Vagina (tissue), 2 donors: ENCODE data around the gene UBAP1L.

Source experiments
- POLR2A ChIP-seq, 2 donors: fragments of 450-650 bp; IDR thresholded peaks; one replicate each; pipeline ENCODE4 v1.6.1; 2017; ENCODE audit warnings: antibody characterized with exemption in 2 of 2, mild to moderate bottlenecking in 2 of 2, moderate library complexity in 2 of 2
- POLR2AphosphoS5 ChIP-seq, 2 donors: sonication (generic); formaldehyde crosslinking; IDR thresholded peaks; one replicate each; pipeline ENCODE4 v1.9.0; 2017; ENCODE audit warnings: antibody characterized with exemption in 2 of 2, mild to moderate bottlenecking in 2 of 2, low read depth in 1 of 2; ENCODE audit not compliant: insufficient read depth in 1 of 2
- TF ChIP-seq, protein P1 (sequence below), 3 experiments: fragments of 450-650 bp in 2 of 3; fragments of 200-600 bp in 1 of 3; sonication (generic) in 1 of 3; IDR thresholded peaks; one replicate each; pipeline ENCODE4 v1.5.1; 2017 to 2019; ENCODE audit warnings: antibody characterized with exemption in 3 of 3, mild to moderate bottlenecking in 2 of 3, moderate library complexity in 2 of 3

DNA sequence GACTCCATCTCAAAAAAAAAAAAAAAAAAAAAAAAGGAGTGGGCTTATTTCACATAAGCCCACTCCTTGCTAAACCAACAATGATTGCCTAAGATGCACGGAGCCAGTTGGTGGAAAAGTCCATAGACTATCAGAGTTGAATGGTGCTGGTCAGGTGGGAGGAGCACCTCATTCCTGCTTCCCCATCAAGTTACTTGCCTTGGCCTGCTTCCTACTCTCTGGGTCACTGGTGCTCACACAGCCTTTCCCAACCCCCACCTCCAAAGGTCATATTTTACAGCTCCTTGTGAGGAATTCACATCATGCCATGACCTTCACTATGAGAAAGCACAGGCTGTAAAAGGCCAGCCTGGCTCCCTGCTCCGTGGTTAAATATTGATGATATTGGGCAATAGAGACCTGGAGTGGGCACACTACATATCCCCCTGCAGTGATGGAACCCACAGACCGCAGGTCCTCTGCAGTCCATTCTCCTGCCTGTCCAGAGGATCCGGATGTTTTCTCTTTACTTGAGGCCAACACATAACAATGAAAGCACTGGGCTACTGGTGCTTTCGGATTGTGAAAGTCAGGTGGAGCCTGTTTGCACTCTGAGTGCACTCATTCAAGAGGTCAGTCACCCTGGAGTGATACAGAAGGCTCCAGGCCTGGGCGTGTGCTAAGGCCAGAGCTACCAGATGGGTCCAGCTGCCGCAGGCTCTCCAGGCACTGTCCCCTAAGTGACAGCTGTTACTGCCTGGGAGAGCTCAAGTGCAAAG lies 70.1 kb downstream of the UBAP1L start, which contains the start of gene SLC51B:
- TF ChIP-seq, protein P1, sequence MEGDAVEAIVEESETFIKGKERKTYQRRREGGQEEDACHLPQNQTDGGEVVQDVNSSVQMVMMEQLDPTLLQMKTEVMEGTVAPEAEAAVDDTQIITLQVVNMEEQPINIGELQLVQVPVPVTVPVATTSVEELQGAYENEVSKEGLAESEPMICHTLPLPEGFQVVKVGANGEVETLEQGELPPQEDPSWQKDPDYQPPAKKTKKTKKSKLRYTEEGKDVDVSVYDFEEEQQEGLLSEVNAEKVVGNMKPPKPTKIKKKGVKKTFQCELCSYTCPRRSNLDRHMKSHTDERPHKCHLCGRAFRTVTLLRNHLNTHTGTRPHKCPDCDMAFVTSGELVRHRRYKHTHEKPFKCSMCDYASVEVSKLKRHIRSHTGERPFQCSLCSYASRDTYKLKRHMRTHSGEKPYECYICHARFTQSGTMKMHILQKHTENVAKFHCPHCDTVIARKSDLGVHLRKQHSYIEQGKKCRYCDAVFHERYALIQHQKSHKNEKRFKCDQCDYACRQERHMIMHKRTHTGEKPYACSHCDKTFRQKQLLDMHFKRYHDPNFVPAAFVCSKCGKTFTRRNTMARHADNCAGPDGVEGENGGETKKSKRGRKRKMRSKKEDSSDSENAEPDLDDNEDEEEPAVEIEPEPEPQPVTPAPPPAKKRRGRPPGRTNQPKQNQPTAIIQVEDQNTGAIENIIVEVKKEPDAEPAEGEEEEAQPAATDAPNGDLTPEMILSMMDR (IDR thresholded peaks at IDR 0.05) = no peak
- TF ChIP-seq POLR2AphosphoS5 (IDR thresholded peaks at IDR 0.05; ENCODE audit: insufficient read depth in 1 of 2, low read depth in 1 of 2) (no peak), POLR2A (IDR thresholded peaks at IDR 0.05) (no peak)
